Sigmoid colon (tissue), 4 donors: Measurements from ENCODE around the gene ORM1.

ENCODE experiments used
- CTCF ChIP-seq, 4 experiments: fragments of 450-650 bp in 3 of 4; fragments of 200-600 bp in 1 of 4; IDR thresholded peaks; one replicate each; pipeline ENCODE4 v1.5.1; 2016 to 2019; ENCODE audit warnings: antibody characterized with exemption in 4 of 4, mild to moderate bottlenecking in 3 of 4, moderate library complexity in 2 of 4
- EP300 ChIP-seq, 4 donors: sonication (generic); formaldehyde crosslinking; IDR thresholded peaks; one replicate each; pipeline ENCODE4 v1.6.1; 2017; ENCODE audit warnings: antibody characterized with exemption in 4 of 4
- POLR2A ChIP-seq, 2 donors: fragments of 450-650 bp; IDR thresholded peaks; one replicate each; pipeline ENCODE4 v1.6.1; 2016; ENCODE audit warnings: antibody characterized with exemption in 2 of 2, mild to moderate bottlenecking in 2 of 2, moderate library complexity in 2 of 2
- POLR2AphosphoS5 ChIP-seq, 4 donors: sonication (generic); formaldehyde crosslinking; IDR thresholded peaks; one replicate each; pipeline ENCODE4 v1.6.1; 2017; ENCODE audit warnings: antibody characterized with exemption in 4 of 4

DNA sequence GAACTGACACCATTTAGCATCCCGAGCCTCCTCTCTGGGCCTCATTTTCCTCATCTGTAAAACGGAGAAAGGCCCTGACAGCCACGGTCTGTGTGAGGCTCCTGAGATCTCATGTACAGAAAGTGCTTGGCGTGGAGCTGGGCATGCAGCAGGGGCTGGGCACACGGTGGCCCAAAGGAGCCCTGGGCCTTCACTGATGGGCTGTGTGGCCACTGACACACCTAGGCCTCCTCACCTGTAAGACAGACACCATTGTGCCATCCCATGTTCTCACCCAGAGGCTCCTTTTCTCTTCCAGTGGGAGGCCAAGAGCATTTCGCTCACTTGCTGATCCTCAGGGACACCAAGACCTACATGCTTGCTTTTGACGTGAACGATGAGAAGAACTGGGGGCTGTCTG lies 1.6 kb downstream of the ORM1 start:
- TF ChIP-seq CTCF (IDR thresholded peaks at IDR 0.05) = no peak
- TF ChIP-seq POLR2A (IDR thresholded peaks at IDR 0.05) = no peak
- no peak for TF ChIP-seq EP300 (IDR thresholded peaks at IDR 0.05)
- TF ChIP-seq POLR2AphosphoS5 (IDR thresholded peaks at IDR 0.05) = no peak
